ENCODE data around the gene ACTA2. TPM values are rescaled to one million over a fixed set of nuclear protein-coding genes. Genes with fewer than 3 reads are reported as not detected.

Gene ACTA2
- total and polyA plus RNA-seq, 2 donors (not counting 1 experiment from before 2014, with no cell fraction given), result 1.8 to 3.7 TPM

DNA sequence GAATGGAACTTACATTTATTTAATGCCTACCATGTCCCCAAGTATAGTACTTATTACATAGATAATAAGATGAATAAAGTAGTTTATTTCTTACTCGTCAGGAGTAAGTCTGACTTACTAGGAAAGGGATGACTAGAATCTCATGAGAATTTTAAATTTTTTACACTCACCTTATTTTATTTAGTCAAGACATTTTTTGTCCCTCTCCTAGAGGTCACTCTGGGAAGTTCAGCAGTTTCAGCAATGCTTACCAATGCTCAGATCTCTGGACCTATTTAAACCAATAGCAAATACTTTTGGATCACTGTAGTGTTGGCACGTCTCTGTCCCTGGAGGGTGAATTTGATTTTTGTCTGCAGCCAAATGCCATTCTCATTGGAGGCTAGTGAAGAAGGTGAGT, 10.7 kb upstream of the ACTA2 start:
- ATAC-seq (ENCODE audit: low read depth) (no peak), DNase-seq (no peak)
- no peak overlapping the region for H2AFZ ChIP-seq (ENCODE audit: insufficient read depth, low read depth, low read length, poor library complexity, severe bottlenecking)
- H3K27me3 ChIP-seq (replicated peaks in 1 of 4; ENCODE audit: control extremely low read depth in 1 of 4, control insufficient read depth in 3 of 4, insufficient read depth in 4 of 4, low read length in 3 of 4), result no peaks in the 10 kb centered on the region
- WGBS (ENCODE audit: insufficient coverage), result 100% methylated on average over 1 of the region's 2 CpGs
- TF ChIP-seq, protein P1, sequence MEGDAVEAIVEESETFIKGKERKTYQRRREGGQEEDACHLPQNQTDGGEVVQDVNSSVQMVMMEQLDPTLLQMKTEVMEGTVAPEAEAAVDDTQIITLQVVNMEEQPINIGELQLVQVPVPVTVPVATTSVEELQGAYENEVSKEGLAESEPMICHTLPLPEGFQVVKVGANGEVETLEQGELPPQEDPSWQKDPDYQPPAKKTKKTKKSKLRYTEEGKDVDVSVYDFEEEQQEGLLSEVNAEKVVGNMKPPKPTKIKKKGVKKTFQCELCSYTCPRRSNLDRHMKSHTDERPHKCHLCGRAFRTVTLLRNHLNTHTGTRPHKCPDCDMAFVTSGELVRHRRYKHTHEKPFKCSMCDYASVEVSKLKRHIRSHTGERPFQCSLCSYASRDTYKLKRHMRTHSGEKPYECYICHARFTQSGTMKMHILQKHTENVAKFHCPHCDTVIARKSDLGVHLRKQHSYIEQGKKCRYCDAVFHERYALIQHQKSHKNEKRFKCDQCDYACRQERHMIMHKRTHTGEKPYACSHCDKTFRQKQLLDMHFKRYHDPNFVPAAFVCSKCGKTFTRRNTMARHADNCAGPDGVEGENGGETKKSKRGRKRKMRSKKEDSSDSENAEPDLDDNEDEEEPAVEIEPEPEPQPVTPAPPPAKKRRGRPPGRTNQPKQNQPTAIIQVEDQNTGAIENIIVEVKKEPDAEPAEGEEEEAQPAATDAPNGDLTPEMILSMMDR (IDR thresholded peaks at IDR 0.05), result no peak
- TF ChIP-seq EZH2 (IDR thresholded peaks at IDR 0.05; ENCODE audit: borderline replicate concordance, insufficient read depth, low read depth, low read length, poor library complexity, severe bottlenecking), result no peak
- intact Hi-C loops (cut with micrococcal nuclease), result no loop called here
- no peaks in the 10 kb centered on the region for H3K79me2 ChIP-seq (ENCODE audit: control insufficient read depth, insufficient read depth, low read length)
- ChIA-PET CTCF (interaction anchor here (1.2 kb wide), 1 partner anchor 29 kb away, joined by 3 read pairs; no protein-coding TSS in a partner anchor), POLR2A (no interaction called here)
- H3K4me3 Mint-ChIP-seq, result no peak overlapping the region
- H3K4me3 ChIP-seq (ENCODE audit: control extremely low read depth in 1 of 5, extremely low read depth in 1 of 5, insufficient read depth in 1 of 5, low read depth in 2 of 5, low read length in 4 of 5), result no peak overlapping the region
- H3K36me3 ChIP-seq (replicated peaks in 1 of 2; ENCODE audit: control extremely low read depth in 1 of 2, control insufficient read depth in 1 of 2, extremely low read depth in 1 of 2, insufficient read depth in 2 of 2, low read length in 1 of 2), result no peaks in the 10 kb centered on the region
- no peaks in the 10 kb centered on the region for H3K27me3 Mint-ChIP-seq
- H3K4me1 ChIP-seq (ENCODE audit: control insufficient read depth in 2 of 2, insufficient read depth in 2 of 2, low read length in 2 of 2), result no peaks in the 10 kb centered on the region
- H3K9me3 ChIP-seq (ENCODE audit: control extremely low read depth in 1 of 3, control insufficient read depth in 2 of 3, insufficient read depth in 1 of 3, low read length in 2 of 3), result no peaks in the 10 kb centered on the region
- H4K20me1 ChIP-seq (ENCODE audit: control insufficient read depth, insufficient read depth, low read length, poor library complexity, severe bottlenecking), result no peaks in the 10 kb centered on the region
- H3K9ac ChIP-seq (ENCODE audit: low read length), result no peak overlapping the region
- H3K4me1 Mint-ChIP-seq, result no peaks in the 10 kb centered on the region
- H3K4me2 ChIP-seq (replicated peaks; ENCODE audit: low read depth, low read length, poor library complexity, severe bottlenecking), result no peak overlapping the region
- no peak overlapping the region for H3K27ac Mint-ChIP-seq
- H3K9me3 Mint-ChIP-seq (ENCODE audit: insufficient read depth), result no peaks in the 10 kb centered on the region
- H3K27ac ChIP-seq (ENCODE audit: low read length in 2 of 2), result no peak overlapping the region

DNA sequence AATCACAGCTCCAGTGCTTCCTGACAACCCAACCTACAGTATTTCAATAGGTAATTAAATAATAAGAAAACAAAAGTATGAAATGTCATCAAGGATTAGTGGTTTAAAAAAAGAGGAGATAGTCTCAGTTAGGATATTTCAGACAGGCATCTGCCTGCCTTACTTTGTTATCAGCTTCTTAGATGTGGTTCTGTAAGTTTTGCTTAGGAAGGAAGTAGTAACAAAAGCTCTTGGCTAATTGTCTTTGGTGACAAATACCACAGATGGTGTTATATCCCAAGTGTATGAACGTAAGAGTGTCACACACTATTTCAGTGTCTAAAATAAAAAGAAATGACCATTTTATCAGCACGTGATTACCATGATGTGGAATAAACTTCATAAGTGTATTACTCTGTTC, 9.8 kb upstream of the ACTA2 start:
- no peak overlapping the region for H3K9ac ChIP-seq (ENCODE audit: low read length)
- H3K9me3 ChIP-seq (ENCODE audit: control extremely low read depth in 1 of 3, control insufficient read depth in 2 of 3, insufficient read depth in 1 of 3, low read length in 2 of 3), result no peaks in the 10 kb centered on the region
- no peaks in the 10 kb centered on the region for H3K4me1 Mint-ChIP-seq
- H3K27me3 ChIP-seq (replicated peaks in 1 of 4; ENCODE audit: control extremely low read depth in 1 of 4, control insufficient read depth in 3 of 4, insufficient read depth in 4 of 4, low read length in 3 of 4), result no peaks in the 10 kb centered on the region
- intact Hi-C loops (cut with micrococcal nuclease), result no loop called here
- no peaks in the 10 kb centered on the region for H3K36me3 ChIP-seq (replicated peaks in 1 of 2; ENCODE audit: control extremely low read depth in 1 of 2, control insufficient read depth in 1 of 2, extremely low read depth in 1 of 2, insufficient read depth in 2 of 2, low read length in 1 of 2)
- no peak overlapping the region for H3K4me2 ChIP-seq (replicated peaks; ENCODE audit: low read depth, low read length, poor library complexity, severe bottlenecking)
- no peaks in the 10 kb centered on the region for H4K20me1 ChIP-seq (ENCODE audit: control insufficient read depth, insufficient read depth, low read length, poor library complexity, severe bottlenecking)
- no peaks in the 10 kb centered on the region for H3K79me2 ChIP-seq (ENCODE audit: control insufficient read depth, insufficient read depth, low read length)
- H3K4me3 ChIP-seq (ENCODE audit: control extremely low read depth in 1 of 5, extremely low read depth in 1 of 5, insufficient read depth in 1 of 5, low read depth in 2 of 5, low read length in 4 of 5), result no peak overlapping the region
- H3K9me3 Mint-ChIP-seq (ENCODE audit: insufficient read depth), result no peaks in the 10 kb centered on the region
- H3K4me1 ChIP-seq (ENCODE audit: control insufficient read depth in 2 of 2, insufficient read depth in 2 of 2, low read length in 2 of 2), result no peaks in the 10 kb centered on the region
- DNase-seq, result no peak
- no CpG with 5 or more reads among the region's 2 CpGs for WGBS (ENCODE audit: insufficient coverage)
- ChIA-PET POLR2A (no interaction called here), CTCF (no interaction called here)
- no peak for TF ChIP-seq EZH2 (IDR thresholded peaks at IDR 0.05; ENCODE audit: borderline replicate concordance, insufficient read depth, low read depth, low read length, poor library complexity, severe bottlenecking)
- TF ChIP-seq, protein P1 (IDR thresholded peaks at IDR 0.05), result no peak
- no peak overlapping the region for H3K27ac ChIP-seq (ENCODE audit: low read length in 2 of 2)
- H3K27me3 Mint-ChIP-seq, result no peaks in the 10 kb centered on the region
- no peak for ATAC-seq (ENCODE audit: low read depth)
- H3K4me3 Mint-ChIP-seq, result no peak overlapping the region
- H2AFZ ChIP-seq (ENCODE audit: insufficient read depth, low read depth, low read length, poor library complexity, severe bottlenecking), result no peak overlapping the region
- H3K27ac Mint-ChIP-seq, result no peak overlapping the region
